NT2/D1 (cell line): ENCODE results near the gene HS1BP3.

Source experiments
- SUZ12 ChIP-seq: IDR thresholded peaks from 2 replicates; pipeline ENCODE4 v1.6.1; 2011; ENCODE audit not compliant: insufficient read length, insufficient read depth; ENCODE audit errors: extremely low read depth
- YY1 ChIP-seq: IDR thresholded peaks from 2 replicates; pipeline ENCODE4 v1.6.1; 2011; ENCODE audit not compliant: insufficient read length, insufficient read depth
- ZNF274 ChIP-seq: IDR thresholded peaks from 2 replicates; pipeline ENCODE4 v1.6.1; 2011; ENCODE audit warnings: mild to moderate bottlenecking, low read depth, low read length

- TF ChIP-seq ZNF274 = no peak
- TF ChIP-seq SUZ12 = no peak
- TF ChIP-seq YY1 = no peak
Observed at GRCh38 chr2:20632446-20632990, 18.4 kb downstream of the HS1BP3 start.
